PC-9 (cell line): ENCODE results near the gene RPL32. TPM values are rescaled to one million over a fixed set of nuclear protein-coding genes. Genes with fewer than 3 reads are reported as not detected.

Source experiments
- Bru-seq: library from RNA; stranded (reverse); fragments of 400-500 nt; gene quantifications from one replicate; lab custom pipeline; 2021; lab: Mats Ljungman, UMichigan
- BruChase-seq, 2 experiments: library from RNA; stranded (reverse); fragments of 400-500 nt; gene quantifications; one replicate each; lab custom pipeline; 2021; lab: Mats Ljungman, UMichigan
- BruUV-seq: library from RNA; stranded (reverse); fragments of 400-500 nt; replicated peaks from 2 replicates; lab custom pipeline; 2021; lab: Mats Ljungman, UMichigan
- CTCF ChIA-PET: fragments of 300-600 bp; sonication (Branson Sonifier 250); formaldehyde crosslinking; loops from one replicate; lab custom pipeline; 2022; ENCODE audit warnings: antibody characterized with exemption; lab: Charles Lee
- POLR2A ChIA-PET: fragments of 300-600 bp; sonication (Branson Sonifier 250); formaldehyde crosslinking; loops from one replicate; lab custom pipeline; 2022; ENCODE audit warnings: antibody characterized with exemption; ENCODE audit not compliant: unreplicated experiment; lab: Charles Lee
- DNase-seq, 2 experiments: peaks; one replicate each; pipeline versions ENCODE4 v3.0.0 to v3.0.0-alpha.2; 2015 to 2022; ENCODE audit warnings: mixed read lengths in 1 of 2
- H2AFZ ChIP-seq: fragments of 200-600 bp; sonication (generic); 2 replicates; pipeline ENCODE4 v1.8.1; 2017; ENCODE audit warnings: antibody characterized with exemption
- H3F3A ChIP-seq: fragments of 200-600 bp; sonication (generic); 2 replicates; pipeline ENCODE4 v1.8.1; 2017; ENCODE audit warnings: antibody characterized with exemption, mild to moderate bottlenecking, low read depth; ENCODE audit not compliant: insufficient read depth
- H3K27ac ChIP-seq: fragments of 200-600 bp; sonication (generic); 2 replicates; pipeline ENCODE4 v1.6.1; 2016; ENCODE audit warnings: mixed run types
- H3K27me3 ChIP-seq: fragments of 200-600 bp; sonication (generic); 2 replicates; pipeline ENCODE4 v1.6.1; 2016; ENCODE audit warnings: low read depth, mixed run types; ENCODE audit not compliant: insufficient read depth
- H3K36me3 ChIP-seq: fragments of 200-600 bp; sonication (generic); 2 replicates; pipeline ENCODE4 v1.6.1; 2016; ENCODE audit warnings: low read depth, mixed run types
- H3K4me1 ChIP-seq: fragments of 200-600 bp; sonication (generic); replicated peaks from 2 replicates; pipeline ENCODE4 v1.6.1; 2016; ENCODE audit warnings: mixed run types; ENCODE audit not compliant: insufficient read depth
- H3K4me2 ChIP-seq: fragments of 200-600 bp; sonication (generic); 2 replicates; pipeline ENCODE4 v1.6.1; 2017; ENCODE audit warnings: mixed run types
- H3K4me3 ChIP-seq: fragments of 200-600 bp; sonication (generic); 2 replicates; pipeline ENCODE4 v1.6.1; 2016; ENCODE audit warnings: mixed run types
- H3K79me2 ChIP-seq: fragments of 200-600 bp; sonication (generic); 2 replicates; pipeline ENCODE4 v1.6.1; 2017; ENCODE audit warnings: low read depth, mixed run types
- H3K9me2 ChIP-seq: fragments of 200-600 bp; sonication (generic); 2 replicates; pipeline ENCODE4 v1.8.1; 2017; ENCODE audit warnings: mild to moderate bottlenecking; ENCODE audit not compliant: insufficient read depth
- H3K9me3 ChIP-seq: fragments of 200-600 bp; sonication (generic); 2 replicates; pipeline ENCODE4 v1.8.1; 2016; ENCODE audit warnings: low read depth; ENCODE audit not compliant: insufficient read depth
- H4K20me1 ChIP-seq: fragments of 200-600 bp; sonication (generic); 2 replicates; pipeline ENCODE4 v1.8.1; 2017; ENCODE audit not compliant: insufficient read depth
- EZH2 ChIP-seq: fragments of 200-600 bp; sonication (generic); IDR thresholded peaks from 2 replicates; pipeline ENCODE4 v1.8.0; 2017; ENCODE audit warnings: antibody characterized with exemption, low read depth
- intact Hi-C: fragments of 100-400 bp; cut with micrococcal nuclease; formaldehyde crosslinking; loops from one replicate; pipeline ENCODE4 v1.10.0; 2022; ENCODE audit not compliant: unreplicated experiment
- long read RNA-seq: library from polyadenylated mRNA; stranded (forward); transcript quantifications from one replicate; pipeline ENCODE4 v2.0.0, GENCODE V29; 2022
- total RNA-seq: library from RNA; stranded (reverse); gene quantifications from 2 replicates; pipeline ENCODE4 v1.2.3, GENCODE V29; 2021
- TF ChIP-seq, protein P1 (sequence below): fragments of 200-600 bp; sonication (generic); conservative IDR thresholded peaks from 2 replicates; pipeline ENCODE4 v1.6.1; 2017; ENCODE audit warnings: mixed run types, antibody characterized with exemption, mild to moderate bottlenecking, moderate library complexity

Gene RPL32
- total RNA-seq, result 1,195 and 1,662 TPM in 2 replicates
- Bru-seq, nascent RNA, result percentile 99 among the genes with signal in this experiment
- percentile 97 among the genes with signal in this experiment for BruChase-seq, experiment 1, labeled RNA remaining after a 2-hour chase
- percentile 97 among the genes with signal in this experiment for BruChase-seq, experiment 2, labeled RNA remaining after a 6-hour chase
- long read RNA-seq, transcript RPL32-202 (3 exons, 1,734 nt), result minor isoform, 11 of 976 reads
- long read RNA-seq, transcript RPL32-204 (4 exons, 2,117 nt), result major isoform, 944 of 976 reads
- long read RNA-seq, partial matches to known transcripts, result 14 of 976 reads
- long read RNA-seq, other reads (novel, unspliced or antisense), result 3 of 976 reads

GRCh38 chr3:12841149-12841969 is at the start of gene RPL32:
Gene RPL32, minus strand, starts transcription at chr3:12841565. Its CDS starts 1,328 bp downstream, at chr3:12840237.
- H4K20me1 ChIP-seq, result peaks cover 39% of the 10 kb centered on the region
- BruUV-seq, result no TSS peak
- H3K9me2 ChIP-seq, result no peaks in the 10 kb centered on the region
- ChIA-PET CTCF (interaction anchor here (0.7 to 1.0 kb wide), 4 partner anchors 50 to 89 kb away, joined by 3 to 4 read pairs (median 3); no protein-coding TSS in a partner anchor), POLR2A (interaction anchor here (0.6 to 0.9 kb wide), 4 partner anchors 12 to 90 kb away, joined by 3 to 4 read pairs (median 3); no protein-coding TSS in a partner anchor)
- intact Hi-C loops, result loop anchor here (1.0 to 5.0 kb wide), 3 partner anchors 51 to 704 kb away; no protein-coding TSS in a partner anchor
- no peak for TF ChIP-seq EZH2
- TF ChIP-seq, protein P1, sequence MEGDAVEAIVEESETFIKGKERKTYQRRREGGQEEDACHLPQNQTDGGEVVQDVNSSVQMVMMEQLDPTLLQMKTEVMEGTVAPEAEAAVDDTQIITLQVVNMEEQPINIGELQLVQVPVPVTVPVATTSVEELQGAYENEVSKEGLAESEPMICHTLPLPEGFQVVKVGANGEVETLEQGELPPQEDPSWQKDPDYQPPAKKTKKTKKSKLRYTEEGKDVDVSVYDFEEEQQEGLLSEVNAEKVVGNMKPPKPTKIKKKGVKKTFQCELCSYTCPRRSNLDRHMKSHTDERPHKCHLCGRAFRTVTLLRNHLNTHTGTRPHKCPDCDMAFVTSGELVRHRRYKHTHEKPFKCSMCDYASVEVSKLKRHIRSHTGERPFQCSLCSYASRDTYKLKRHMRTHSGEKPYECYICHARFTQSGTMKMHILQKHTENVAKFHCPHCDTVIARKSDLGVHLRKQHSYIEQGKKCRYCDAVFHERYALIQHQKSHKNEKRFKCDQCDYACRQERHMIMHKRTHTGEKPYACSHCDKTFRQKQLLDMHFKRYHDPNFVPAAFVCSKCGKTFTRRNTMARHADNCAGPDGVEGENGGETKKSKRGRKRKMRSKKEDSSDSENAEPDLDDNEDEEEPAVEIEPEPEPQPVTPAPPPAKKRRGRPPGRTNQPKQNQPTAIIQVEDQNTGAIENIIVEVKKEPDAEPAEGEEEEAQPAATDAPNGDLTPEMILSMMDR, result peak; percentile 89
- H3K9me3 ChIP-seq, result no peaks in the 10 kb centered on the region
- no peaks in the 10 kb centered on the region for H3K27me3 ChIP-seq
- H3K79me2 ChIP-seq, result peaks cover 50% of the 10 kb centered on the region
- H3K36me3 ChIP-seq, result peaks cover 47% of the 10 kb centered on the region
- peak within 1 kb of the TSS; percentile 93 for H3K27ac ChIP-seq
- peaks cover 33% of the 10 kb centered on the region for H3K4me1 ChIP-seq
- H2AFZ ChIP-seq, result peak within 1 kb of the TSS; percentile 89
- H3K4me2 ChIP-seq, result peak within 1 kb of the TSS; percentile 96
- peak; percentile 77 to 85 for DNase-seq
- peak within 1 kb of the TSS; percentile 98 for H3K4me3 ChIP-seq
- peaks cover 46% of the 10 kb centered on the region for H3F3A ChIP-seq

GRCh38 chr3:12890610-12891390 is 49.4 kb upstream of the RPL32 start:
- POLR2A ChIA-PET, result no interaction called here
- no peak overlapping the region for H3K4me2 ChIP-seq
- CTCF ChIA-PET, result interaction anchor here (0.6 to 1.4 kb wide), 6 partner anchors 23 to 756 kb away, joined by 3 to 5 read pairs (median 4); no protein-coding TSS in a partner anchor

More at GRCh38 chr3:12890610-12891390, 49.4 kb upstream of the RPL32 start:
- Histone ChIP-seq H2AFZ (no peak overlapping the region), H3K27me3 (peaks cover 43% of the 10 kb centered on the region; the same call in 1 of the 2 replicates), H3K79me2 (no peaks in the 10 kb centered on the region), H3K9me3 (no peaks in the 10 kb centered on the region), H3K4me3 (no peak overlapping the region), H3F3A (no peaks in the 10 kb centered on the region), H3K27ac (no peak overlapping the region), H3K9me2 (no peaks in the 10 kb centered on the region), H3K4me1 (no peaks in the 10 kb centered on the region), H4K20me1 (peaks cover 3% of the 10 kb centered on the region; the same call in 1 of the 2 replicates), H3K36me3 (no peaks in the 10 kb centered on the region)
- no peak for TF ChIP-seq EZH2
- TF ChIP-seq, protein P1, result no peak
- no peak for DNase-seq
- intact Hi-C loops, result loop anchor here (5.0 to 10.0 kb wide), 4 partner anchors 104 to 1506 kb away; partner anchors contain the start of gene TSEN2
- BruUV-seq, result no TSS peak
